Loucy (cell line): Measurements from ENCODE around the gene LMBR1.

ENCODE experiments used
- H2AFZ ChIP-seq: fragments of 200-600 bp; sonication (generic); 2 replicates; pipeline ENCODE4 v1.6.0; 2016; ENCODE audit warnings: antibody characterized with exemption, mild to moderate bottlenecking, low read length, moderate library complexity
- H3F3A ChIP-seq: fragments of 200-600 bp; 2 replicates; pipeline ENCODE4 v1.6.0; 2016; ENCODE audit warnings: antibody characterized with exemption, low read depth, mild to moderate bottlenecking
- H3K27me3 ChIP-seq: fragments of 200-600 bp; sonication (generic); 2 replicates; pipeline ENCODE4 v1.6.1; 2014; ENCODE audit warnings: low read length, mild to moderate bottlenecking; ENCODE audit not compliant: insufficient read depth, poor library complexity, severe bottlenecking
- H3K36me3 ChIP-seq: fragments of 200-600 bp; sonication (generic); 2 replicates; pipeline ENCODE4 v1.6.1; 2016; ENCODE audit warnings: low read length; ENCODE audit not compliant: insufficient read depth
- H3K4me1 ChIP-seq: fragments of 200-600 bp; sonication (generic); 2 replicates; pipeline ENCODE4 v1.5.1; 2014; ENCODE audit warnings: low read length, mild to moderate bottlenecking; ENCODE audit not compliant: insufficient read depth, poor library complexity, severe bottlenecking
- H3K4me2 ChIP-seq: fragments of 200-600 bp; sonication (generic); 2 replicates; pipeline ENCODE4 v1.6.0; 2014; ENCODE audit warnings: antibody characterized with exemption, low read length, low read depth, mild to moderate bottlenecking; ENCODE audit not compliant: poor library complexity, severe bottlenecking
- H3K4me3 ChIP-seq: fragments of 200-600 bp; sonication (generic); 2 replicates; pipeline ENCODE4 v1.5.1; 2014; ENCODE audit warnings: low read length, mild to moderate bottlenecking, mixed read lengths; ENCODE audit not compliant: poor library complexity, severe bottlenecking
- H3K79me2 ChIP-seq: fragments of 200-600 bp; sonication (generic); 2 replicates; pipeline ENCODE4 v1.6.1; 2014; ENCODE audit warnings: low read length; ENCODE audit not compliant: insufficient read depth
- H3K9ac ChIP-seq: fragments of 200-600 bp; sonication (generic); 2 replicates; pipeline ENCODE4 v1.6.0; 2014; ENCODE audit warnings: mild to moderate bottlenecking, low read depth, low read length, moderate library complexity; ENCODE audit not compliant: poor library complexity, severe bottlenecking
- H3K9me2 ChIP-seq: fragments of 200-600 bp; sonication (generic); replicated peaks from 2 replicates; pipeline ENCODE4 v1.6.1; 2016; ENCODE audit warnings: low read depth, low read length, mixed read lengths
- H3K9me3 ChIP-seq: fragments of 200-600 bp; sonication (generic); 2 replicates; pipeline ENCODE4 v1.6.1; 2014; ENCODE audit warnings: mild to moderate bottlenecking, antibody characterized with exemption, low read length, low read depth; ENCODE audit not compliant: insufficient read depth
- H4K20me1 ChIP-seq: fragments of 200-600 bp; sonication (generic); 2 replicates; pipeline ENCODE4 v1.6.0; 2014; ENCODE audit warnings: antibody characterized with exemption, low read length, mild to moderate bottlenecking; ENCODE audit not compliant: insufficient read depth, poor library complexity, severe bottlenecking
- CTCF ChIP-seq: fragments of 200-600 bp; sonication (generic); conservative IDR thresholded peaks from 2 replicates; pipeline ENCODE4 v1.5.1; 2014; ENCODE audit warnings: mild to moderate bottlenecking, antibody characterized with exemption, low read length
- EZH2phosphoT487 ChIP-seq: fragments of 200-600 bp; IDR thresholded peaks from 2 replicates; pipeline ENCODE4 v1.6.1; 2018; ENCODE audit warnings: antibody characterized with exemption, mild to moderate bottlenecking, moderate library complexity, borderline replicate concordance

The LMBR1 gene

GRCh38 chr7:156772725-156773124 is 120.3 kb downstream of the LMBR1 start:
- Histone ChIP-seq H3K9me2 (no peaks in the 10 kb centered on the region), H3K4me1 (peaks cover 21% of the 10 kb centered on the region), H3K79me2 (peaks cover 6% of the 10 kb centered on the region; the same call in 1 of the 2 replicates), H3K9ac (no peak overlapping the region), H3K4me2 (no peak overlapping the region), H3K4me3 (no peak overlapping the region), H2AFZ (no peak overlapping the region), H3F3A (peaks cover 1% of the 10 kb centered on the region; the same call in 1 of the 2 replicates), H3K27me3 (no peaks in the 10 kb centered on the region), H3K9me3 (no peaks in the 10 kb centered on the region), H4K20me1 (no peaks in the 10 kb centered on the region), H3K36me3 (no peaks in the 10 kb centered on the region)
- TF ChIP-seq EZH2phosphoT487 (no peak), CTCF (no peak)

GRCh38 chr7:156768698-156769472 is 124.1 kb downstream of the LMBR1 start:
- Histone ChIP-seq H3K4me1 (peaks cover 3% of the 10 kb centered on the region), H3K79me2 (peaks cover 6% of the 10 kb centered on the region; the same call in 1 of the 2 replicates), H3K9me3 (no peaks in the 10 kb centered on the region), H3K4me3 (no peak overlapping the region), H3K9ac (no peak overlapping the region), H2AFZ (no peak overlapping the region), H3K9me2 (no peaks in the 10 kb centered on the region), H3F3A (no peaks in the 10 kb centered on the region), H3K27me3 (no peaks in the 10 kb centered on the region), H3K36me3 (peaks cover 5% of the 10 kb centered on the region; the same call in 1 of the 2 replicates), H3K4me2 (no peak overlapping the region), H4K20me1 (no peaks in the 10 kb centered on the region)
- TF ChIP-seq CTCF (no peak; the same call in 1 of the 2 replicates), EZH2phosphoT487 (no peak)

- TF ChIP-seq EZH2phosphoT487, result no peak
- no peak for TF ChIP-seq CTCF
- no peak overlapping the region for H2AFZ ChIP-seq
Observed at GRCh38 chr7:156766666-156767065, 126.3 kb downstream of the LMBR1 start.

More at GRCh38 chr7:156766666-156767065, 126.3 kb downstream of the LMBR1 start:
- Histone ChIP-seq H3K9me2 (no peaks in the 10 kb centered on the region), H3K36me3 (peaks cover 10% of the 10 kb centered on the region; the same call in 1 of the 2 replicates), H3K4me3 (no peak overlapping the region), H3K4me1 (no peaks in the 10 kb centered on the region), H3K9ac (no peak overlapping the region), H3K9me3 (no peaks in the 10 kb centered on the region), H4K20me1 (no peaks in the 10 kb centered on the region), H3F3A (no peaks in the 10 kb centered on the region), H3K4me2 (no peak overlapping the region), H3K79me2 (peaks cover 6% of the 10 kb centered on the region; the same call in 1 of the 2 replicates), H3K27me3 (no peaks in the 10 kb centered on the region)
